T47D (cell line): ENCODE measurements around the gene HOXB8.
A peak's percentile ranks its signal among the peaks of the same experiment; 100 is the strongest.

Experiments
- DNase-seq, 2 experiments: peaks; one replicate each; pipeline versions ENCODE4 v3.0.0 to v3.0.0-alpha.2; 2011 to 2012; ENCODE audit warnings: low read depth in 1 of 2, low spot score in 1 of 2
- JUND ChIP-seq: IDR thresholded peaks from 2 replicates; pipeline ENCODE4 v1.6.1; 2012; ENCODE audit warnings: low read depth
- in situ Hi-C: cut with HindIII; loops from 2 replicates; pipeline ENCODE4 v1.10.0; 2016; ENCODE audit warnings: low sequenced_read_pairs, low pct_unique_long_range_greater_than_20kb

Gene HOXB8

DNA sequence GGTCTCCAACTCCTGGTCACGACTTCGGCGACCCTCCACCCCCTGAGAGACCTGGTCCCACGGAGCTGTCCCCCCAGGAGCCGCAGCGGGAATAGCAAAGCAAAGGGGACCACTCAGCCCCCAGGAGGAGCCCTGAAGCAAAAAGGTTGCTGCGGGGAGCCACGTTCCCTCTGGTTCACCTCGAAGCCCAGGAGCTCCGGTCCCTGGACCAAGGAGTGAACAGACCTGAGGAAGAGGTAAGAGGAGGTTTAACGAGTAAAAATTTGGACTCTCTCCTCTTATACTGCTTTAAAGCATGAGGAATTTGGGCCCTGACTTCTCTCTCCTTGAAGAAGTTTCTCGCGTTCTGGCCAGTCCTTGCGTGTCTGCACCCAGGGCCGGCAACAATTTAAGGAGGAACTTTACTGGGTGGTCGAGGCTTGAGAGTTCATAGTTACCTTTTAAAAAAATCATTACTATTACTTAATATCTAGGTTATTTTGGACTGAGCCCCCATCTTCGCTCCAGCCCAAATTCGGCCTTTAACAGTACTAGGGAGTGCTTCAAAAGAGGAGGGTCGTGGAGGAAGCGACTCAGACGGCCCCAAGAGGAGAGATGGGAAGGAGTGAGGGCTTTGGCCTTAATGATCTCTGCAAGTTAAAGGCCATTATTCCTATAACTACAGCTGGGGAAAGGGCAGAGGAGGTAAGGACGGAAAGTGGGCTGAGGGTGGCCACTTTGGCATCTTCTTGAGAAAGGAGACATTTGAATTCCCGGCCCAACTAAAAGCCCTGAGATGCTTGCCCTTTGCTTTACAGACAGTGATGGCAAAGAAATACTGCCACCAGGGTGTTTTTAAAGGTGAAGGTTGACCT, 28.0 kb upstream of the HOXB8 start:
- peak in 1 of 2 experiments; percentile 7 for DNase-seq
- in situ Hi-C loops: no loop called here
- TF ChIP-seq JUND: no peak

DNA sequence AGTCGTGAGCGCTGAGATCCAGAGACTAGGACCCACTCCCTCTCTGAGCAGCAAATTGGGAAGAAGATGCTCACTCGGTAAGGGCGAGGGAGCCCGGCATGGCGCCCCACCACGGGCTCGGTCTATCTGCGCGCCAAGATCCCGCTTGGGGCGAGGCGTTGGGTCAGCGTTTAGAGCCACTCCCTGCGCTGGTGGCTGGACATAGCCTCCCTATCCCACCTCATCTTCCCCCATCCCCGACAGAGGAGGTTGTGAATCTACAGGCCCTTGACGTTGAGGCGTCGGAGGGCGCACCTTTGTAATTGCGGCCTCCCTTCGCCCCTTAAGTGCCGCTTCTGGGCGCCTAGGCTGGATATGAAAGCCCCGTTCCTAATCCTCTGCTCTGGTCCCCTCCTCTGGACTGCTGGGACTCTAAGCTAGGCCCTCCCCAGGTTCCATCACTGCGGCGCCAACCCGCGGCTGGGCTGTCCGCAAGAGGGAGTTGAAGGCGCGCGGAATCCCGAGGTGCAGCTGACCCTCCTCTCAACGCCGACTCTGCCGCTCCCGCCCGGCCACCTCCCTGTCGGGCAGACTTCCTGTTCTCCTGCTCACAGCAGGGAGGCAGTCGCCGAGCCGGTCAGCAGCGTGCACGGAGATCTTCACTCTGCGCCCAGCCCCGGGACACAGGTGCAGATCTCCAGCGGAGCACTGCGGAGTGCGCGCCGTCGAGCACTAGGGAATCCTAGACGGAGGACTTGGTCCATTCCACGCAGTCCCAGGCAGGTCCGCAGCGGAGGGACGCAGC, 27.2 kb upstream of the HOXB8 start:
- DNase-seq: peak in 1 of 2 experiments; percentile 4
- in situ Hi-C loops: no loop called here
- no peak for TF ChIP-seq JUND

DNA sequence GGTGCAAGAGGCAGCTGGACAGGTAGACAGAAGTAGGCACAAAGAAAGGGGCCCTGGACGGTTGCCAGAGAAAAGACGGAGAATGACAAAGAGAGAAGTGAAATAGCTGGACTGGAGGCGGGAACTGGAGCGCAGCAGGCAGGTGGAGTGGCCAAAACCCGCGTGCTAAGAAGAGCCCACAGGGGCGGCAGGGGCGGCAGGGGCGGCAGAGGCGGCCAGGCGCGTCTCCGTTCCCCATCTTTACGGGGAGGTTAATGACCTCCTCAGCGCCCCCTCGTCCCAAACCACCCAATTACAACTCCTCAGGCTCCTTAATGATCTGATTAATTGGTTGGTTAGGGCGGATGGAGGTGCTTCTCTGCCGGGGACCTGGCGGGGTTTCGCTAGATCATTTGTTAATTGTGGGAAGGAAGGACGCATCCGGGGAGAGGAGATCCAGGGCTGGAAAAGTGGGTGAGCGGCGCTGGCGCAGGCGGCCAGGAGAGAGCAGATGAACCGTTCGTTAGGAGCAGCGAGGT, 26.5 kb upstream of the HOXB8 start:
- DNase-seq: no peak
- in situ Hi-C loops: no loop called here
- TF ChIP-seq JUND: no peak

DNA sequence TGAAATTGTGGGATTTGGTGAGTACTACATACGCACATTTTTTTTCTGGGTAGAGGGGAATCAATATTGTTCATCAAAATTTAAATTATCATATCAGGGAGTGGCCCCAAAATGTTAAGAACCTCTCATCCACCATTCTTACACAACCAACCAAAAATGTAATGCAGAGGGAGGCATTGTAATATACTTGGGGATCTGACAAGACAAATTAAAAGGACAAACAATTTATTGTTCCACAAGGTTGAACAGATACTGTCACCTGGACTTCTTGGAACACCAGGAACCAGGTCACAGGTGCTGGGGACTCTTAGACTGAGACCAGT, 25.7 kb upstream of the HOXB8 start:
- no peak for TF ChIP-seq JUND
- in situ Hi-C loops: no loop called here
- DNase-seq: no peak

DNA sequence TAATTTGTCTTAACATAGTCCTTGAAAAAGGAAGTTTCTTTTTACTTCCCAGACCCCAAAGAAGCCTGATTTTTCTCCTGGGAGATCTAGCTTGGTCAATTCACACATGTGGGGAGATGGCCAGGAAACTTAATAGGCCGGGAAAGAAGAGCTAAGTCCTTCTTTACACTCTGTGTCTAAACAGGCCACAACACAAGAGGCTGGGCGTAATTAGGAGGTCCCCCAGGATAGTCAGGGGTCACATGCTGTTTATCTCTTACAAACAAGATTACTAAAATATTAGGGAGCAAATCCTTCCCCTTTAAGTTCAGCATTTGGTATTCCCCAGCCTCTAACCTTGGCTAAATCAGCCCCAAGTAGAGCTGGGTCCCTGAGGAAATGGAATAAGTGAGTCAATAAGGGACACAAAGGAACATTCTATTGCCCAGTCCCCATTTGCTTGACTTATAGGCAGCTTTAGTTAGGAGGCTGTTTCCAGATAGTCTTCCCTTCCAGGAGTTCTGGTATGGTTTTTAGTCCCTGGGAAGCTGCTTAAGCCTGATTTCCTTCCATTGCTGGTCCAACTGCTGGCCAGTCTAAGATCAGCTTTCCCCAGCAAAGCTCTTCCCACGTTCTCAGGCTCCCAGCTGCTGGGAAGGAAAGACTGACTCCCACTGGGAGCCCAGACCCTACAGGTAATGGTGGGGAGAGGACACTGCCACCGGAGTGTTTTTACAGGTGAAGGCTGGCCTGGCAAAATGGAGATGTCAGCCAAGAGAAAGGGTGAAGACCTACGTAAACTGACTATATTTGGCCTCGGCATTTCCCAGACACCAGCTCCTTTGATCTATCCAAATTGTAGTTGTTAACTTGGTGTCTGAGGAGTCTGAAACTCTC, 25.1 kb upstream of the HOXB8 start:
- DNase-seq: no peak
- in situ Hi-C loops: no loop called here
- no peak for TF ChIP-seq JUND

DNA sequence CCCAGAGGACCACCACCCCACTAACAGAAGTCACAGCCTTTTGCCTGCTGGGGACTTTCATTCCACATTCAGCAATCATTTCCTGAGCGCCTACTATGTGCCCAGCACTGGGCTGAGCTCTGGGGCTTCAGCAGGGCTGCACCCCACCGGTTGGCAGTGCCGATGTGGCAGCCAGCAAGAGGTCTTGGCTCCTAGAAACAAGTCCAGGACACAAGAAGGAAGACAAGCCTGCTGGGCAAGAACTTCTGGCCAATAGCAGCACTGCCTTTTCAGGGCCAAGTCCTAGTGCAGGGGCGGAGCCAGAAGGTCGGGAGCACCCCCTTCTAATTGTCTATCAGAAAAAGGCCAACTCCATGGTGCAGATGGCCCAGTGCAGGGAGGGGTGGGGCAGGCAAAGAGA, 24.0 kb upstream of the HOXB8 start:
- peak in 1 of 2 experiments; percentile 87 for DNase-seq
- no peak for TF ChIP-seq JUND
- in situ Hi-C loops: no loop called here

DNA sequence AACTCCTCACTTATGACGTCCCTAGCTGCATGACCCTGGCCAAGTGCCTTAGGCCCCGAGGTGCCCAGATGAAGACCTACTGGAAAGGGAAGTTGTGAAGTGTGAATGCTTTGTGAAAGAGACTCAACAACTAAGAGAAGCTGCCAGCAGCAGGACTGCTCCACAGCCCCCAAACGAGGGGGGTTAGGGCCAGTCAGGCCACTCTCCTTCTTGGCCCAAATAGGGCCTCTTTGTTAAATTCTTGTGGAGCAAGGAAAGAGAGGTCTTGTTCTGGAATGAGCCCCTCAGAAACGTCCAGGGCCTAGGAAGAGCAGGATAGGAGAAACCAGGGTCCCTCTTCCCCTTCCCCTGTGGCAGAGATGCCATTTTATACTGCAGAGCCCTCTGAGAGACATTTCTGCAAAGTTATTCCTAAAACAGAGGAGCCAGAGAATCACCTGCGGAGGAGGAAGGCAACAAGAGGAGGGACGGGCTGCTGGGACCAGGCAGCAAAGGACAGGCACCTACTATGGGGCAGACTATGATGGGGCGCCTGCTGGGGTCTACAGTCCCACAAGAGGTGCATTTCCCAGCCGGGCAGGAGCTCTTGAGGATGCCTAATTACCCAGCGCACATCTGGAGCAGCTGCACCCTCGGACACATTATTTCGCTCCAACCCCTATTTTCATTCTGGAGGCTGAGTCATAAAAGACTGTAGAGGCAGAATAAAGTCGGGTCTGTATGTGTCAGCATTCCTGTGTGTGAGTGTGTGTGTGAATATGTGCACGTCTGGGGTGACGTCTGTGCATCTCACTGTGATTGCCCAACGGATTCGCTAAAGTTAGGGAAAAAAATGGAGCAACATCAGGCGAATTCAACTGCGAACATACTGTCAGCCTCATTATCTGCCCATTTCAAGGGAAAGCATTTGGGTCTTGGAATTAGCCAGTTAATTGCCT, 22.5 kb upstream of the HOXB8 start:
- in situ Hi-C loops: no loop called here
- no peak for DNase-seq
- TF ChIP-seq JUND: no peak

DNA sequence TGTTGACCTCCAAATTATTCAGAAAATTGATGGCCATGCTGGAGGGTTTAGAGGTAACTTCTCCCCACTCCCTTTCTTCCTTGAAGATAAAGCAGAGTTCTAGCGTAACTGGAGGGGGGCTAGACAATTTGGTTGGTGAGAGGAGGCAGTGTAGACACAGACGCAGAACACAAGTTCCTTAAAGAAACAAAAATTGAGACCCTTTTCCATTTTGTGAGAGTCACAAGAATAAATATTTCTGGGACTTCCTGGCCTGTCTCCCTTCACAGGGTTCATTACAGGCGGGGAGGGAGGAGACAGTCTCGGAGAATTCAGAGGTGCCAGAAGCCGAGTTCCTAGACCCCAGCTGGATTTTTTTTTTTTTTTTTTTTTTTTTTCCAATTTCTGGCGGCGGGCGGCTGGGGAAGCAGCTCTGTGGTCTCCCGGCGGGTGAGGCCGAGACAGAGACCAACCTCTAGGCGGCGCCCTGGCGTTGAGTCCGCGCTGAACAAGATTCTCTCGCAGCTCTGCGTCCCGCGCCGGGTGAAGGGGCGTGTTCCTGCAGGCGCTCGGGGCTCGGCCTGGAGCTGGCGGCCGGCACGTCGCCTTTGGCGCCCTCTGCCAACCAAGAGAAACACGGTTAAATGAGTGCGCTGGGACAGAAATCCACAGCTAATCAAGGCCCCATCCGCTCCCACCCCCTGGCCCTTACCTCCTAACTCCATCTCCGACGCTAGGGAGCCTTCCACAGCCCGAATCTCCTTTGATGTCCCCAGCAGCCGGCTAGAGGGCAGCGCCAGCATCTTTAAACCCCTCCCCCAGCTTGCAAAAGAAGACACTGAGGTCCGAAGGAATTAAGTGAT, 21.3 kb upstream of the HOXB8 start:
- TF ChIP-seq JUND: no peak
- in situ Hi-C loops: no loop called here
- DNase-seq: peak; percentile 81 to 86

DNA sequence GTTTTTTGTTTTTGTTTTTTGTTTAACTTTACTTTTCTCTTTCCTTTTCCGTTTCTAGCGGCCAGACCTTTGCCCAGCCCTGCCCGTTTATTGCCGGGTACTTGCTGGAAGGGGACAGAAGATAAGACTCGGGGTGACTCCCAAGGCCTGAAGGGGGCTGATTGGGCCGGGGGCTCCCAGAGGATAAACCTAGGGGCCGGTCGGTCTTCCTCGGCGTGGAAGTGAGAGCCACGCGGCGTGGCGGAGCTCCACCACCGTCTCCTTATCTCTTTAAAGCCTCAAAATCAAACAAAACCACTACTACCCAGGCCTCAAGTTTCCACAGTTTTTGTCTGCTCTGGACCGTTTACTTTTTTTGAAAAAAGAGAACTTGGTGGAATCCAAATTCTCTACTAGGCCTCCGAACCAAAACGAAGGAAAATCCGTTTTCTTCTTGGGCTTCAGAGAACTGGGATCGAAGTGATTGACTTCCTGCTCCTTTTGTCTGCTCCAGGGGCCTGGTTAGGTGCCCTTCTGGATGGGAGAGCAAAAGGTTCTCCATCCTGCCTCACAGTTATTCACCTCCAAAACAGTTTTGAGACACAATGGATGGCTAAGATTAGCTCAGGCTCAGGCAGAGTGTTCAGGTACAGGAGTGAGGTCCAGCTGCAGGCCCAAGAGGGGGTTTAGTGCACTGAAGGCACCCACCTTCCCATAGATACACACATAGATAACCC, 19.6 kb upstream of the HOXB8 start:
- in situ Hi-C loops: no loop called here
- DNase-seq: no peak
- no peak for TF ChIP-seq JUND

DNA sequence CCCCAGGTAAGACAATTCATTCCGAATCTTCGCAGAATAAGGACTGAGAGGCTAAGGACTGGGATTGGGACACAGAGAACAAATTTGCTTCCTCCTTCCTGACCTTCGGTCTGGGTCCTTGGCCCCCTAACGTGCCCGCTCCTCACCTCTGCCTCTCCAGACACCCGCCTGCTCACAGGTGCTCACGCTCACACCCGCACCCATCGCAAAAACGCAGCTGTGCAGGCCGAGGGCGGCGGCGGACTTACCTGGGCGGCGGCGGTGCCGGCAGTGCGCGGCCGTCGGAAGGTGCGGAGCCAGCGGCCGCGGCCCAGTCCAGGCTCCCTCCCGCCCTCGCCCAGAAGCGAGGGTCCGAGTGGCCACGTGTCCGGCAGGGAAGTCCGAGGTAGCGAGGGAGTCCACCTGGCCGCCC, 18.2 kb upstream of the HOXB8 start:
- TF ChIP-seq JUND: no peak
- in situ Hi-C loops: no loop called here
- DNase-seq: no peak
